GM21367 (cell line): ENCODE results near the gene TMPRSS7.

Source experiments
- ATAC-seq: cut with Tn5 transposase; IDR thresholded peaks from one replicate; pipeline ENCODE4 v1.9.1; 2021; ENCODE audit not compliant: unreplicated experiment

TMPRSS7 gene

GRCh38 chr3:112034436-112034835 is at the start of gene TMPRSS7:
Gene TMPRSS7 (plus strand): TSS chr3:112034736. CDS start chr3:112034846, 110 bp downstream.
- ATAC-seq: no peak

- ATAC-seq: no peak
These were observed 47.7 kb upstream of the TMPRSS7 start for GRCh38 chr3:111986800-111987199.

GRCh38 chr3:111989061-111989678 is 45.4 kb upstream of the TMPRSS7 start:
- peak; percentile 95 for ATAC-seq

- ATAC-seq: no peak
These were observed 41.5 kb upstream of the TMPRSS7 start for GRCh38 chr3:111993038-111993437.

- no peak for ATAC-seq
These were observed 35.7 kb upstream of the TMPRSS7 start, which contains the start of gene TAGLN3 for GRCh38 chr3:111998636-111999483. Gene TAGLN3 (plus strand): TSS chr3:111998922. CDS start chr3:111999423, 501 bp downstream.

- no peak for ATAC-seq
These were observed 34.8 kb upstream of the TMPRSS7 start for GRCh38 chr3:111999484-112000324.

- ATAC-seq: no peak
These were observed 34.2 kb upstream of the TMPRSS7 start for GRCh38 chr3:112000367-112000771.

GRCh38 chr3:112000966-112001365 is 33.6 kb upstream of the TMPRSS7 start:
- no peak for ATAC-seq

- no peak for ATAC-seq
These were observed 33.0 kb upstream of the TMPRSS7 start for GRCh38 chr3:112001526-112001925.

GRCh38 chr3:112002096-112002971 is 32.2 kb upstream of the TMPRSS7 start:
- ATAC-seq: no peak

- no peak for ATAC-seq
These were observed 31.0 kb upstream of the TMPRSS7 start for GRCh38 chr3:112003321-112004080.

- ATAC-seq: no peak
These were observed 30.3 kb upstream of the TMPRSS7 start for GRCh38 chr3:112004187-112004586.

- no peak for ATAC-seq
These were observed 29.9 kb upstream of the TMPRSS7 start for GRCh38 chr3:112004669-112005068.

- ATAC-seq: no peak
These were observed 29.4 kb upstream of the TMPRSS7 start for GRCh38 chr3:112005091-112005672.

- ATAC-seq: no peak
These were observed 26.9 kb upstream of the TMPRSS7 start for GRCh38 chr3:112007633-112008032.

GRCh38 chr3:112009670-112010069 is 24.9 kb upstream of the TMPRSS7 start:
- ATAC-seq: no peak

GRCh38 chr3:112010636-112011035 is 23.9 kb upstream of the TMPRSS7 start:
- no peak for ATAC-seq

- no peak for ATAC-seq
These were observed 23.1 kb upstream of the TMPRSS7 start for GRCh38 chr3:112011376-112011940.
